Activated naive CD4-positive, alpha-beta T cell treated with anti-CD3 and anti-CD28 coated beads for 36 hours (primary cell): Measurements from ENCODE around the gene CLASP1. TPM values are rescaled to one million over a fixed set of nuclear protein-coding genes. Genes with fewer than 3 reads are reported as not detected.

Experiments
- CTCF ChIA-PET: fragments of 350-600 bp; sonication (Branson Sonifier 250); formaldehyde crosslinking; loops from one replicate; lab custom pipeline; 2021; ENCODE audit warnings: antibody characterized with exemption; lab: Charles Lee
- DNase-seq: peaks from one replicate; pipeline ENCODE4 v3.0.0-alpha.2; 2020
- H3K27ac Mint-ChIP-seq: one replicate; pipeline ENCODE4 v1.8.0; 2021; ENCODE audit warnings: mild to moderate bottlenecking, mixed read lengths
- H3K27me3 Mint-ChIP-seq: one replicate; pipeline ENCODE4 v1.8.0; 2021; ENCODE audit warnings: low read depth, mixed read lengths
- H3K36me3 Mint-ChIP-seq: one replicate; pipeline ENCODE4 v1.8.0; 2021; ENCODE audit warnings: low read depth, mixed read lengths
- H3K4me1 Mint-ChIP-seq: one replicate; pipeline ENCODE4 v1.8.0; 2021; ENCODE audit warnings: low read depth, mixed read lengths
- H3K4me3 Mint-ChIP-seq: one replicate; pipeline ENCODE4 v1.8.0; 2021; ENCODE audit warnings: mild to moderate bottlenecking, moderate library complexity, mixed read lengths
- H3K9me3 Mint-ChIP-seq: one replicate; pipeline ENCODE4 v1.8.0; 2021; ENCODE audit warnings: mixed read lengths
- intact Hi-C: fragments of 100-400 bp; cut with micrococcal nuclease; formaldehyde crosslinking; loops from one replicate; pipeline ENCODE4 v1.15.1; 2023
- total RNA-seq, 2 experiments: library from RNA; stranded (reverse); gene quantifications; one replicate each; pipeline ENCODE4 v1.2.3, GENCODE V29; 2021

CLASP1 gene
- total RNA-seq, 2 experiments from 2014 or later = 47.3 to 51.5 TPM

- intact Hi-C loops = no loop called here
- H3K36me3 Mint-ChIP-seq = peaks cover 30% of the 10 kb centered on the region
- H3K27ac Mint-ChIP-seq = no peak overlapping the region
- H3K9me3 Mint-ChIP-seq = no peaks in the 10 kb centered on the region
- H3K27me3 Mint-ChIP-seq = no peaks in the 10 kb centered on the region
- H3K4me3 Mint-ChIP-seq = no peak overlapping the region
- DNase-seq = no peak
- CTCF ChIA-PET = interaction anchor here (0.8 kb wide), 1 partner anchor 267 kb away, joined by 8 read pairs; no protein-coding TSS in a partner anchor
- no peaks in the 10 kb centered on the region for H3K4me1 Mint-ChIP-seq
Observed at GRCh38 chr2:121360566-121361300, 288.5 kb downstream of the CLASP1 start.

DNA sequence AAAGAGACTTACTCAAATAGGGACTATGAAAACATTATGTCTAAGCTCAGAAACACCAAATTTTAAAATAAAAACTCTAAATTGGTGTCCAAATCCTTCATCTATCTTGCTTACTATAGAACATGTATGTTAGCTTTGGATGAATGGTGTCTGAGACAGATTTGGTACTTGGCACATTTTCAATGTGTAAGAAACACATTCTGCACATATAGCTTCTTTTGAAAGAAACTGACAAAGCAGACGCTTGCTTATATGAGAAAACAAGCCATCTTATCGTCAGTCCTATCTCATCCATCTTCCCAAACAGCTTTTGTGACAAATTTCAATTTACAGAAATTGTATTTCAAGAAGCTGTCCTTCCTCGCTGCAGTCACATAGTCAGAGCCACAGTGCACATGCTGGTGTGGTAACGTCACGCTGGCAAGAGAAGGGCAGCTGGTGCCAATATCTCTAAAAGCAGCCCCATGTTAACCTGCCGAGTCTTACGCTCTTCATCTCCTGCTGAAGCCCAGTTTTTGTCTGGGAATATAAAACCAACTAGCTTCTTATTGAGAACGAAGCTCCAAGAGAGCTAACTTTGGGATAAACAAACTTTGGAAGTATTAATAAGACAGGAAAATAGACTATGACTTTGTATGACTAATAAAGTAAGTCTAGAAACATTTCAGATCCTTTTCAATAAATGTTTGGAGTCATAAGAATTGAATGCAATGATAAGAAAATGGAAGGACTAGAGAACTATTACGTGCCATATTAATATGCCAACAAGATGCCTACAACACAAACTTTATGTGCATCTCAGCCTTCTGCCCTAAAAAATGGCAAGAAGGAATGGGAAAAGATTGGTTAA is 289.3 kb downstream of the CLASP1 start:
- CTCF ChIA-PET = no interaction called here
- intact Hi-C loops = no loop called here
- Mint-ChIP-seq H3K27me3 (no peaks in the 10 kb centered on the region), H3K4me3 (no peak overlapping the region), H3K27ac (no peak overlapping the region), H3K9me3 (no peaks in the 10 kb centered on the region), H3K4me1 (no peaks in the 10 kb centered on the region), H3K36me3 (peaks cover 31% of the 10 kb centered on the region)
- DNase-seq = no peak

DNA sequence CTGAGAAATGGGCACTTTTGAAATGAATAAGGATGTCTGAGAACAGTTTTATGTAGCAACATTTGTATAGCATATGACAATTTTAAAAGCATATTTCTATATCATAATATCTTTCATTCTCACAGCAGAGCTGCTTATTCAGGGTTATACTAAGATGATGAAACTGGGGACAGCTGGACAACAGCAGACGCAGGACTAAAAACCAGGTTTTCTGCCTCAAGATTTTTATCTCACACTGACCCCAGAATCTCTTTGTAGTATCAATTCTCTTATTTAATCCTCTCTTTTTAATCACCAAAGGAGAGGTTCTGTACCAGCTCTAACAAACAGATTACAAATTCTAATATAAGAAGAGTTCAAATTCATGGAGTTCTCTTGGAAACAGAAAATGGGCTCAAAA is 290.1 kb downstream of the CLASP1 start:
- intact Hi-C loops = no loop called here
- Mint-ChIP-seq H3K9me3 (no peaks in the 10 kb centered on the region), H3K4me1 (no peaks in the 10 kb centered on the region), H3K4me3 (no peak overlapping the region), H3K36me3 (peaks cover 31% of the 10 kb centered on the region), H3K27ac (no peak overlapping the region), H3K27me3 (no peaks in the 10 kb centered on the region)
- no peak for DNase-seq
- CTCF ChIA-PET = no interaction called here

DNA sequence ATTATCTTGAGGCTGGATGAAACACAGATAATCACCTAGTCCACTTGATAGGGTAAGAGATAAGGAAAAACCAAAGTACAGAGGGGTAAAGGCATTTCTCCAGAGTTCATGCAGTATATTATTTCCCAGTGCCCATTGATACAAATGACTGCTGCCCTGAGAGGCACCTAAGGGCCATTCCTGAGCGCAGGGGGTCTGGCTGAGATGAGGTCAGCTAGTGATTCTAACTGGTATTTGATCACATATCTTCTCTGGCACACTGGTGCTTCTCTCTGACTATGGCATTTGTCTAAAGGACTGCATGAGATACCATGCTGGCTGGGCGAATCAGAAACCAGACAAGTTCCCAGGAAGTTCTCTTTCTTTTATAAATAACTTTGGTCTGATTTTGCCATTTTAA is 291.0 kb downstream of the CLASP1 start:
- Mint-ChIP-seq H3K4me3 (no peak overlapping the region), H3K27ac (no peak overlapping the region), H3K4me1 (no peaks in the 10 kb centered on the region), H3K27me3 (no peaks in the 10 kb centered on the region), H3K9me3 (no peaks in the 10 kb centered on the region), H3K36me3 (peaks cover 31% of the 10 kb centered on the region)
- DNase-seq = no peak
- intact Hi-C loops = no loop called here
- CTCF ChIA-PET = no interaction called here

- DNase-seq = peak; percentile 49
- Mint-ChIP-seq H3K4me1 (no peaks in the 10 kb centered on the region), H3K36me3 (peaks cover 20% of the 10 kb centered on the region), H3K9me3 (no peaks in the 10 kb centered on the region), H3K27me3 (no peaks in the 10 kb centered on the region), H3K4me3 (no peak overlapping the region), H3K27ac (no peak overlapping the region)
- CTCF ChIA-PET = interaction anchor here (0.6 to 1.9 kb wide), 13 partner anchors 9 to 395 kb away, joined by 3 to 7 read pairs (median 4); no protein-coding TSS in a partner anchor
- intact Hi-C loops = loop anchor here (1.0 kb wide), 2 partner anchors 261 to 271 kb away; no protein-coding TSS in a partner anchor
Observed at GRCh38 chr2:121356058-121356640, 293.1 kb downstream of the CLASP1 start.

- no peak for DNase-seq
- H3K4me1 Mint-ChIP-seq = no peaks in the 10 kb centered on the region
- intact Hi-C loops = no loop called here
- peaks cover 22% of the 10 kb centered on the region for H3K36me3 Mint-ChIP-seq
- CTCF ChIA-PET = interaction anchor here (0.7 to 1.9 kb wide), 9 partner anchors 9 to 396 kb away, joined by 3 to 7 read pairs (median 4); no protein-coding TSS in a partner anchor
- H3K9me3 Mint-ChIP-seq = no peaks in the 10 kb centered on the region
- H3K27ac Mint-ChIP-seq = no peak overlapping the region
- H3K27me3 Mint-ChIP-seq = no peaks in the 10 kb centered on the region
- no peak overlapping the region for H3K4me3 Mint-ChIP-seq
Observed at GRCh38 chr2:121355488-121355887, 293.8 kb downstream of the CLASP1 start.

GRCh38 chr2:121351521-121352318 is 297.5 kb downstream of the CLASP1 start:
- Mint-ChIP-seq H3K36me3 (peaks cover 30% of the 10 kb centered on the region), H3K4me1 (no peaks in the 10 kb centered on the region)

GRCh38 chr2:121350890-121351289 is 298.4 kb downstream of the CLASP1 start:
- intact Hi-C loops = no loop called here
- Mint-ChIP-seq H3K27me3 (no peaks in the 10 kb centered on the region), H3K27ac (no peak overlapping the region), H3K4me3 (no peak overlapping the region), H3K4me1 (no peaks in the 10 kb centered on the region), H3K36me3 (peaks cover 32% of the 10 kb centered on the region), H3K9me3 (no peaks in the 10 kb centered on the region)
- DNase-seq = no peak
- CTCF ChIA-PET = no interaction called here

More at GRCh38 chr2:121351521-121352318, 297.5 kb downstream of the CLASP1 start:
- no peak overlapping the region for H3K4me3 Mint-ChIP-seq
- H3K27ac Mint-ChIP-seq = no peak overlapping the region
- H3K27me3 Mint-ChIP-seq = no peaks in the 10 kb centered on the region
- CTCF ChIA-PET = no interaction called here
- H3K9me3 Mint-ChIP-seq = no peaks in the 10 kb centered on the region
- DNase-seq = no peak
- intact Hi-C loops = no loop called here

DNA sequence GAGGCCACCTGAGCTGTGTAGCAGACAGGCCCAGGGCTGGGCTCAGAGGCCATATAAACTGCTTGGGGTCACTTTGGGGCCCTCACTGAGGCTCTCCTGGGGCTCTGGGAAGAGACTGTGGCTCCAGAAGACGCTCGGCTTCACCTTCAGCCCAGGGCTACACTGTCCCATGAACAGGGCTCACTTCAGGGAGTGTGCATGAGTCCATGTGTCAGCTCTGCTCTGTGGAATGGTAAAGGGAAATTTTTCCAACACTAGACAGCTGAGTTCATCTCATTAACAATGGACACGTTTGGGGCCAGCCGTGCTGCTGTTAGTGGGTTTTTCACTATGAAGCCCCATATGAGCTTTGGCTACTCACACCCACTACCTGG is 298.9 kb downstream of the CLASP1 start:
- Mint-ChIP-seq H3K4me3 (no peak overlapping the region), H3K27ac (no peak overlapping the region), H3K27me3 (no peaks in the 10 kb centered on the region), H3K9me3 (no peaks in the 10 kb centered on the region), H3K4me1 (no peaks in the 10 kb centered on the region), H3K36me3 (peaks cover 28% of the 10 kb centered on the region)
- intact Hi-C loops = no loop called here
- CTCF ChIA-PET = no interaction called here
- no peak for DNase-seq

DNA sequence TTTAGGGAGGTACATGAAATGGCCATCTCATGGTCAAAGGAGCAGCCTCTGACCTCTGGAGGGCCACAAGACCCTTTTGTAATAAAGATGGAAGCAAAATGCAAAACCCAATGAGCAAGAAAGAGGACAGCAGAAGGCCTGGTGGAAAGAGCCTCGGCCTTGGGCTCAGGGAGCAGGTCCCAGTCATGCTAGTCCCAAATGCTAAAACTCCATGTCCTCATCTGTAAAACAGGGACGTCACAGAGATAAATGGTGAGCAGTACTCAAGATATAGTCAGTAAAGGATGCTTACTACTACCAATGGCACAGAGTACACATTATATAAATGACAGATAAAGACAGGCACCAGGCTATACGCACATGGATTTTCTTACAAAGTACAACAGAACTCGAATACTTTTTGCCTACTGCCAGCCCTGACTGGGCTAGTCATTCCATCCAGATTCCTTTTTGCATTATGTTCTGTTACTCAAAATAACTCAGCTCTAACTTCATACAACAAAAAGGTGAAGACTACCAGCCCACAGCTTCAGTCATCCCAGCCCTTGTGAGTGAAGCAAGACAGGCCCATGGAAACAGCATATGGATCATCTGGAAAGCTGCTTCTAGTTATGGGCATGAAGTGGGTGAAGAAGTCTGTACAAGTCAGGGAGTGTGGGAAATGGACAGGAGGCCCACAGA is 299.4 kb downstream of the CLASP1 start:
- H3K4me1 Mint-ChIP-seq = no peaks in the 10 kb centered on the region
- no peak overlapping the region for H3K4me3 Mint-ChIP-seq
- no peaks in the 10 kb centered on the region for H3K9me3 Mint-ChIP-seq
- no peak overlapping the region for H3K27ac Mint-ChIP-seq
- intact Hi-C loops = no loop called here
- CTCF ChIA-PET = no interaction called here
- H3K36me3 Mint-ChIP-seq = peaks cover 28% of the 10 kb centered on the region
- DNase-seq = no peak
- H3K27me3 Mint-ChIP-seq = no peaks in the 10 kb centered on the region

GRCh38 chr2:121348128-121348740 is 301.0 kb downstream of the CLASP1 start:
- intact Hi-C loops = no loop called here
- peaks cover 31% of the 10 kb centered on the region for H3K36me3 Mint-ChIP-seq
- H3K4me1 Mint-ChIP-seq = no peaks in the 10 kb centered on the region
- no peak for DNase-seq
- CTCF ChIA-PET = no interaction called here
- H3K9me3 Mint-ChIP-seq = no peaks in the 10 kb centered on the region
- H3K27ac Mint-ChIP-seq = no peak overlapping the region
- no peaks in the 10 kb centered on the region for H3K27me3 Mint-ChIP-seq
- no peak overlapping the region for H3K4me3 Mint-ChIP-seq
